Liver (tissue), 3 donors: Measurements from ENCODE around the gene FAM221B.

Experiments
- EGR1 ChIP-seq, 2 donors: IDR thresholded peaks; 2 replicates each; pipeline ENCODE4 v1.6.1; 2016 to 2018; ENCODE audit warnings: antibody characterized with exemption in 2 of 2, low read depth in 2 of 2
- FOXA1 ChIP-seq: IDR thresholded peaks from 2 replicates; pipeline ENCODE4 v1.6.1; 2016; ENCODE audit warnings: antibody characterized with exemption
- GABPA ChIP-seq, 2 donors: IDR thresholded peaks in 1 of 2; conservative IDR thresholded peaks in 1 of 2; 2 replicates each; pipeline ENCODE4 v1.6.1; 2016; ENCODE audit warnings: antibody characterized with exemption in 2 of 2, mild to moderate bottlenecking in 1 of 2, moderate library complexity in 1 of 2
- HNF4G ChIP-seq: IDR thresholded peaks from 2 replicates; pipeline ENCODE4 v1.6.1; 2016; ENCODE audit warnings: antibody characterized with exemption
- JUND ChIP-seq, 2 donors: IDR thresholded peaks; 2 replicates each; pipeline ENCODE4 v1.6.1; 2016; ENCODE audit warnings: antibody characterized with exemption in 2 of 2
- MAX ChIP-seq: IDR thresholded peaks from 2 replicates; pipeline ENCODE4 v1.6.1; 2016; ENCODE audit warnings: antibody characterized with exemption
- RAD21 ChIP-seq, 2 donors: IDR thresholded peaks; 2 replicates each; pipeline ENCODE4 v1.6.1; 2016; ENCODE audit warnings: antibody characterized with exemption in 2 of 2, mild to moderate bottlenecking in 2 of 2
- REST ChIP-seq: IDR thresholded peaks from 2 replicates; pipeline ENCODE4 v1.6.1; 2016; ENCODE audit warnings: antibody characterized with exemption, mild to moderate bottlenecking
- RXRA ChIP-seq, 2 donors: IDR thresholded peaks; 2 replicates each; pipeline ENCODE4 v1.6.1; 2017 to 2018; ENCODE audit warnings: antibody characterized with exemption in 2 of 2, mild to moderate bottlenecking in 1 of 2
- SP1 ChIP-seq: IDR thresholded peaks from 2 replicates; pipeline ENCODE4 v1.6.1; 2018; ENCODE audit warnings: antibody characterized with exemption, mild to moderate bottlenecking
- YY1 ChIP-seq: IDR thresholded peaks from 2 replicates; pipeline ENCODE4 v1.6.1; 2016; ENCODE audit warnings: antibody characterized with exemption, mild to moderate bottlenecking
- TF ChIP-seq, protein P1 (sequence below): fragments of 150-350 bp; IDR thresholded peaks from 2 replicates; pipeline ENCODE4 v1.5.1; 2017; ENCODE audit warnings: improper control_type of control experiment, low read depth, low read length; ENCODE audit not compliant: missing input control
- TF ChIP-seq, protein P2 (sequence below): IDR thresholded peaks from 2 replicates; pipeline ENCODE4 v1.6.1; 2016; ENCODE audit warnings: antibody characterized with exemption
- donor health status: healthy.
- donor health status: healthy.

DNA sequence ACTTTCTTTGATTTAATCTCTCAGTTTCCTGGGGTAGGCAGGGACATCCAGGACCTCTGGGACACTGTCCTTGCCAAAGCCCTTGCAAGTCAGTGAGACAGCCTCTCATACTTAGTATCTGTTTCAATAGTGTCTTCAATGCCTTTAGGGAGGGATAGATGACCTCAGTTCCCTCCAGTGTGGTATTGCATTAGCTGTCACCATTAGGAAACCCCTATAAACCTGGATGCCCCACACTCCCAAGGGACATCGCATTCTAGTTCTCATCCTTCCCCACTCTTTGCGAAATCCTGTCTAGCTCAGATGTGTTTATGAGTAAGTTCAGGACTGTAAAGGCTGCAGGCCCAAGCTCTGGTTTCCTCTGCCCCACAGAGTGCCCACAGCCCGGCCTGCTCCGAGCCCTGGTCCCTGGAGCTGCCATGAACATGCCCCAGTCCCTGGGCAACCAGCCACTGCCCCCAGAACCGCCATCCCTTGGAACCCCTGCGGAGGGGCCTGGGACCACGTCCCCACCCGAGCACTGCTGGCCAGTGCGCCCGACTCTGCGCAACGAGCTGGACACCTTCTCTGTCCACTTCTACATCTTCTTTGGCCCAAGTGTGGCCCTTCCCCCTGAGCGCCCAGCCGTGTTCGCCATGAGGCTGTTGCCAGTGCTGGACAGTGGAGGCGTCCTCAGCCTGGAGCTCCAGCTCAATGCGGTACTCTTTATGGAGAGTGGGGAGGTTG, 13.7 kb upstream of the FAM221B start:
- TF ChIP-seq, protein P1, sequence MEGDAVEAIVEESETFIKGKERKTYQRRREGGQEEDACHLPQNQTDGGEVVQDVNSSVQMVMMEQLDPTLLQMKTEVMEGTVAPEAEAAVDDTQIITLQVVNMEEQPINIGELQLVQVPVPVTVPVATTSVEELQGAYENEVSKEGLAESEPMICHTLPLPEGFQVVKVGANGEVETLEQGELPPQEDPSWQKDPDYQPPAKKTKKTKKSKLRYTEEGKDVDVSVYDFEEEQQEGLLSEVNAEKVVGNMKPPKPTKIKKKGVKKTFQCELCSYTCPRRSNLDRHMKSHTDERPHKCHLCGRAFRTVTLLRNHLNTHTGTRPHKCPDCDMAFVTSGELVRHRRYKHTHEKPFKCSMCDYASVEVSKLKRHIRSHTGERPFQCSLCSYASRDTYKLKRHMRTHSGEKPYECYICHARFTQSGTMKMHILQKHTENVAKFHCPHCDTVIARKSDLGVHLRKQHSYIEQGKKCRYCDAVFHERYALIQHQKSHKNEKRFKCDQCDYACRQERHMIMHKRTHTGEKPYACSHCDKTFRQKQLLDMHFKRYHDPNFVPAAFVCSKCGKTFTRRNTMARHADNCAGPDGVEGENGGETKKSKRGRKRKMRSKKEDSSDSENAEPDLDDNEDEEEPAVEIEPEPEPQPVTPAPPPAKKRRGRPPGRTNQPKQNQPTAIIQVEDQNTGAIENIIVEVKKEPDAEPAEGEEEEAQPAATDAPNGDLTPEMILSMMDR = no peak
- TF ChIP-seq RAD21 (IDR thresholded peaks at IDR 0.05) (no peak), REST (no peak), JUND (IDR thresholded peaks at IDR 0.05) (no peak), SP1 (no peak), MAX (no peak), FOXA1 (no peak), GABPA (IDR thresholded peaks at IDR 0.05 in 1 of 2, conservative IDR thresholded peaks at IDR 0.05 in 1 of 2) (no peak), RXRA (IDR thresholded peaks at IDR 0.05) (no peak), YY1 (no peak), EGR1 (IDR thresholded peaks at IDR 0.05; ENCODE audit: low read depth in 2 of 2) (no peak), HNF4G (no peak)
- TF ChIP-seq, protein P2, sequence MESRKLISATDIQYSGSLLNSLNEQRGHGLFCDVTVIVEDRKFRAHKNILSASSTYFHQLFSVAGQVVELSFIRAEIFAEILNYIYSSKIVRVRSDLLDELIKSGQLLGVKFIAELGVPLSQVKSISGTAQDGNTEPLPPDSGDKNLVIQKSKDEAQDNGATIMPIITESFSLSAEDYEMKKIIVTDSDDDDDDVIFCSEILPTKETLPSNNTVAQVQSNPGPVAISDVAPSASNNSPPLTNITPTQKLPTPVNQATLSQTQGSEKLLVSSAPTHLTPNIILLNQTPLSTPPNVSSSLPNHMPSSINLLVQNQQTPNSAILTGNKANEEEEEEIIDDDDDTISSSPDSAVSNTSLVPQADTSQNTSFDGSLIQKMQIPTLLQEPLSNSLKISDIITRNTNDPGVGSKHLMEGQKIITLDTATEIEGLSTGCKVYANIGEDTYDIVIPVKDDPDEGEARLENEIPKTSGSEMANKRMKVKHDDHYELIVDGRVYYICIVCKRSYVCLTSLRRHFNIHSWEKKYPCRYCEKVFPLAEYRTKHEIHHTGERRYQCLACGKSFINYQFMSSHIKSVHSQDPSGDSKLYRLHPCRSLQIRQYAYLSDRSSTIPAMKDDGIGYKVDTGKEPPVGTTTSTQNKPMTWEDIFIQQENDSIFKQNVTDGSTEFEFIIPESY = no peak
